HepG2 (cell line): Measurements from ENCODE around the gene SNX21. TPM values are rescaled to one million over a fixed set of nuclear protein-coding genes. Genes with fewer than 3 reads are reported as not detected.

Experiments
- KLF15 ChIP-seq: sonication (generic); formaldehyde crosslinking; IDR thresholded peaks from 2 replicates; pipeline ENCODE4 v1.8.1; 2023; ENCODE audit warnings: borderline replicate concordance, mild to moderate bottlenecking, inconsistent platforms, missing genetic modification reagents, mixed read lengths
- NCOR1 ChIP-seq: fragments of 200-600 bp; sonication (generic); IDR thresholded peaks from 2 replicates; pipeline ENCODE4 v1.7.0; 2017; ENCODE audit warnings: antibody characterized with exemption, low read length, borderline replicate concordance
- RAD21 ChIP-seq: fragments of 450-650 bp; formaldehyde crosslinking; IDR thresholded peaks from 2 replicates; pipeline ENCODE4 v1.5.0; 2020; ENCODE audit warnings: mild to moderate bottlenecking
- ZBTB37 ChIP-seq: sonication (generic); formaldehyde crosslinking; IDR thresholded peaks from 2 replicates; pipeline ENCODE4 v1.4.0; 2020; ENCODE audit warnings: mild to moderate bottlenecking, missing genetic modification reagents
- ZBTB8A ChIP-seq: sonication (generic); formaldehyde crosslinking; IDR thresholded peaks from 2 replicates; pipeline ENCODE4 v1.4.0; 2020; ENCODE audit warnings: mild to moderate bottlenecking, low read depth, missing genetic modification reagents, borderline replicate concordance
- ZFP37 ChIP-seq: sonication (generic); formaldehyde crosslinking; IDR thresholded peaks from 2 replicates; pipeline ENCODE4 v1.4.0; 2020; ENCODE audit warnings: missing genetic modification reagents, borderline replicate concordance
- polyA plus RNA-seq, 8 experiments: library from polyadenylated mRNA; depleted of rRNA in 3 of 8; stranded (reverse) in 7 of 8; unstranded in 1 of 8; fragments of >200 nt; fragmentation: Illumina TruSeq in 4 of 8; extraction: Trizol in 4 of 8; gene quantifications; 2 replicates each; pipeline versions ENCODE4 v1.2.1 to v1.2.3, GENCODE V29; 2011 to 2016; ENCODE audit warnings: low read depth in 4 of 8, missing spikeins in 1 of 8, mixed read lengths in 1 of 8; ENCODE audit not compliant: insufficient read depth in 1 of 8
- total RNA-seq, 5 experiments: library from RNA; depleted of rRNA; stranded (reverse); fragments of >200 nt; fragmentation: Illumina TruSeq; extraction: Trizol; gene quantifications; 2 replicates each; pipeline ENCODE4 v1.2.3, GENCODE V29; 2016; ENCODE audit warnings: low read depth in 1 of 5
- TF ChIP-seq, protein P1 (sequence below): IDR thresholded peaks from 2 replicates; pipeline ENCODE4 v1.6.1; 2018; ENCODE audit warnings: missing genetic modification reagents, mild to moderate bottlenecking, missing compliant biosample characterization
- TF ChIP-seq, protein P2 (sequence below): sonication (generic); formaldehyde crosslinking; IDR thresholded peaks from 2 replicates; pipeline ENCODE4 v1.4.0; 2020; ENCODE audit warnings: mild to moderate bottlenecking, missing genetic modification reagents
- TF ChIP-seq, protein P3 (sequence below): sonication (generic); formaldehyde crosslinking; IDR thresholded peaks from 2 replicates; pipeline ENCODE4 v1.8.0; 2022; ENCODE audit warnings: mild to moderate bottlenecking, missing genetic modification reagents, moderate library complexity
- TF ChIP-seq, protein P4 (sequence below): sonication (generic); formaldehyde crosslinking; IDR thresholded peaks from 2 replicates; pipeline ENCODE4 v1.5.0; 2020; ENCODE audit warnings: missing genetic modification reagents
- TF ChIP-seq, protein P5 (sequence below): sonication (generic); formaldehyde crosslinking; IDR thresholded peaks from 2 replicates; pipeline ENCODE4 v1.5.1; 2020; ENCODE audit warnings: mild to moderate bottlenecking, missing genetic modification reagents, borderline replicate concordance

Gene SNX21
- total and polyA plus RNA-seq, 2 of the 13 experiments (the other 11 are each of a cell fraction or from before 2014, with no cell fraction given), result 7.7 to 12.8 TPM

GRCh38 chr20:45890985-45891983, 57.7 kb downstream of the SNX21 start, which contains the start of the genes CTSA and NEURL2 (continued):
- TF ChIP-seq, protein P1, sequence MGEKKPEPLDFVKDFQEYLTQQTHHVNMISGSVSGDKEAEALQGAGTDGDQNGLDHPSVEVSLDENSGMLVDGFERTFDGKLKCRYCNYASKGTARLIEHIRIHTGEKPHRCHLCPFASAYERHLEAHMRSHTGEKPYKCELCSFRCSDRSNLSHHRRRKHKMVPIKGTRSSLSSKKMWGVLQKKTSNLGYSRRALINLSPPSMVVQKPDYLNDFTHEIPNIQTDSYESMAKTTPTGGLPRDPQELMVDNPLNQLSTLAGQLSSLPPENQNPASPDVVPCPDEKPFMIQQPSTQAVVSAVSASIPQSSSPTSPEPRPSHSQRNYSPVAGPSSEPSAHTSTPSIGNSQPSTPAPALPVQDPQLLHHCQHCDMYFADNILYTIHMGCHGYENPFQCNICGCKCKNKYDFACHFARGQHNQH, result peak; percentile 100
- TF ChIP-seq, protein P2, sequence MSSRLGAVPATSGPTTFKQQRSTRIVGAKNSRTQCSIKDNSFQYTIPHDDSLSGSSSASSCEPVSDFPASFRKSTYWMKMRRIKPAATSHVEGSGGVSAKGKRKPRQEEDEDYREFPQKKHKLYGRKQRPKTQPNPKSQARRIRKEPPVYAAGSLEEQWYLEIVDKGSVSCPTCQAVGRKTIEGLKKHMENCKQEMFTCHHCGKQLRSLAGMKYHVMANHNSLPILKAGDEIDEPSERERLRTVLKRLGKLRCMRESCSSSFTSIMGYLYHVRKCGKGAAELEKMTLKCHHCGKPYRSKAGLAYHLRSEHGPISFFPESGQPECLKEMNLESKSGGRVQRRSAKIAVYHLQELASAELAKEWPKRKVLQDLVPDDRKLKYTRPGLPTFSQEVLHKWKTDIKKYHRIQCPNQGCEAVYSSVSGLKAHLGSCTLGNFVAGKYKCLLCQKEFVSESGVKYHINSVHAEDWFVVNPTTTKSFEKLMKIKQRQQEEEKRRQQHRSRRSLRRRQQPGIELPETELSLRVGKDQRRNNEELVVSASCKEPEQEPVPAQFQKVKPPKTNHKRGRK (CRISPR knock-in tag), result no peak
- TF ChIP-seq, protein P3, sequence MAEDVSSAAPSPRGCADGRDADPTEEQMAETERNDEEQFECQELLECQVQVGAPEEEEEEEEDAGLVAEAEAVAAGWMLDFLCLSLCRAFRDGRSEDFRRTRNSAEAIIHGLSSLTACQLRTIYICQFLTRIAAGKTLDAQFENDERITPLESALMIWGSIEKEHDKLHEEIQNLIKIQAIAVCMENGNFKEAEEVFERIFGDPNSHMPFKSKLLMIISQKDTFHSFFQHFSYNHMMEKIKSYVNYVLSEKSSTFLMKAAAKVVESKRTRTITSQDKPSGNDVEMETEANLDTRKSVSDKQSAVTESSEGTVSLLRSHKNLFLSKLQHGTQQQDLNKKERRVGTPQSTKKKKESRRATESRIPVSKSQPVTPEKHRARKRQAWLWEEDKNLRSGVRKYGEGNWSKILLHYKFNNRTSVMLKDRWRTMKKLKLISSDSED (CRISPR knock-in tag), result peak; percentile 75
- TF ChIP-seq, protein P4, sequence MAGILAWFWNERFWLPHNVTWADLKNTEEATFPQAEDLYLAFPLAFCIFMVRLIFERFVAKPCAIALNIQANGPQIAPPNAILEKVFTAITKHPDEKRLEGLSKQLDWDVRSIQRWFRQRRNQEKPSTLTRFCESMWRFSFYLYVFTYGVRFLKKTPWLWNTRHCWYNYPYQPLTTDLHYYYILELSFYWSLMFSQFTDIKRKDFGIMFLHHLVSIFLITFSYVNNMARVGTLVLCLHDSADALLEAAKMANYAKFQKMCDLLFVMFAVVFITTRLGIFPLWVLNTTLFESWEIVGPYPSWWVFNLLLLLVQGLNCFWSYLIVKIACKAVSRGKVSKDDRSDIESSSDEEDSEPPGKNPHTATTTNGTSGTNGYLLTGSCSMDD (CRISPR knock-in tag), result peak; percentile 57; the same call in 1 of the 2 replicates
- TF ChIP-seq, protein P5, sequence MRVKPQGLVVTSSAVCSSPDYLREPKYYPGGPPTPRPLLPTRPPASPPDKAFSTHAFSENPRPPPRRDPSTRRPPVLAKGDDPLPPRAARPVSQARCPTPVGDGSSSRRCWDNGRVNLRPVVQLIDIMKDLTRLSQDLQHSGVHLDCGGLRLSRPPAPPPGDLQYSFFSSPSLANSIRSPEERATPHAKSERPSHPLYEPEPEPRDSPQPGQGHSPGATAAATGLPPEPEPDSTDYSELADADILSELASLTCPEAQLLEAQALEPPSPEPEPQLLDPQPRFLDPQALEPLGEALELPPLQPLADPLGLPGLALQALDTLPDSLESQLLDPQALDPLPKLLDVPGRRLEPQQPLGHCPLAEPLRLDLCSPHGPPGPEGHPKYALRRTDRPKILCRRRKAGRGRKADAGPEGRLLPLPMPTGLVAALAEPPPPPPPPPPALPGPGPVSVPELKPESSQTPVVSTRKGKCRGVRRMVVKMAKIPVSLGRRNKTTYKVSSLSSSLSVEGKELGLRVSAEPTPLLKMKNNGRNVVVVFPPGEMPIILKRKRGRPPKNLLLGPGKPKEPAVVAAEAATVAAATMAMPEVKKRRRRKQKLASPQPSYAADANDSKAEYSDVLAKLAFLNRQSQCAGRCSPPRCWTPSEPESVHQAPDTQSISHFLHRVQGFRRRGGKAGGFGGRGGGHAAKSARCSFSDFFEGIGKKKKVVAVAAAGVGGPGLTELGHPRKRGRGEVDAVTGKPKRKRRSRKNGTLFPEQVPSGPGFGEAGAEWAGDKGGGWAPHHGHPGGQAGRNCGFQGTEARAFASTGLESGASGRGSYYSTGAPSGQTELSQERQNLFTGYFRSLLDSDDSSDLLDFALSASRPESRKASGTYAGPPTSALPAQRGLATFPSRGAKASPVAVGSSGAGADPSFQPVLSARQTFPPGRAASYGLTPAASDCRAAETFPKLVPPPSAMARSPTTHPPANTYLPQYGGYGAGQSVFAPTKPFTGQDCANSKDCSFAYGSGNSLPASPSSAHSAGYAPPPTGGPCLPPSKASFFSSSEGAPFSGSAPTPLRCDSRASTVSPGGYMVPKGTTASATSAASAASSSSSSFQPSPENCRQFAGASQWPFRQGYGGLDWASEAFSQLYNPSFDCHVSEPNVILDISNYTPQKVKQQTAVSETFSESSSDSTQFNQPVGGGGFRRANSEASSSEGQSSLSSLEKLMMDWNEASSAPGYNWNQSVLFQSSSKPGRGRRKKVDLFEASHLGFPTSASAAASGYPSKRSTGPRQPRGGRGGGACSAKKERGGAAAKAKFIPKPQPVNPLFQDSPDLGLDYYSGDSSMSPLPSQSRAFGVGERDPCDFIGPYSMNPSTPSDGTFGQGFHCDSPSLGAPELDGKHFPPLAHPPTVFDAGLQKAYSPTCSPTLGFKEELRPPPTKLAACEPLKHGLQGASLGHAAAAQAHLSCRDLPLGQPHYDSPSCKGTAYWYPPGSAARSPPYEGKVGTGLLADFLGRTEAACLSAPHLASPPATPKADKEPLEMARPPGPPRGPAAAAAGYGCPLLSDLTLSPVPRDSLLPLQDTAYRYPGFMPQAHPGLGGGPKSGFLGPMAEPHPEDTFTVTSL (CRISPR knock-in tag), result peak; percentile 66
- peak; percentile 26 for TF ChIP-seq ZBTB37 (CRISPR knock-in tag)
- peak; percentile 90; the same call in 1 of the 2 replicates for TF ChIP-seq ZBTB8A
- TF ChIP-seq KLF15 (CRISPR knock-in tag), result peak; percentile 99
- peak; percentile 66 for TF ChIP-seq RAD21 (CRISPR knock-in tag)
- TF ChIP-seq ZFP37 (CRISPR knock-in tag), result peak; percentile 94
- TF ChIP-seq NCOR1, result peak; percentile 99
